Neural crest cell (in vitro differentiated cells): ENCODE data around the gene SUPT4H1. TPM values are rescaled to one million over a fixed set of nuclear protein-coding genes. Genes with fewer than 3 reads are reported as not detected.
"Not testable (repeated sequence)": the region's sequence is repeated elsewhere in the genome, so short reads cannot be mapped to it uniquely, and the experiment has no call there.

Experiments
- DNase-seq: peaks from one replicate; pipeline ENCODE4 v3.0.0; 2021; ENCODE audit warnings: low read depth, mixed read lengths, low spot score
- H3K27ac Mint-ChIP-seq: one replicate; pipeline ENCODE4 v1.8.0; 2021; ENCODE audit warnings: mild to moderate bottlenecking, mixed read lengths; ENCODE audit not compliant: unreplicated experiment
- H3K27me3 Mint-ChIP-seq: 2 replicates; pipeline ENCODE4 v1.8.0; 2021; ENCODE audit warnings: low read depth, mild to moderate bottlenecking, mixed read lengths
- H3K36me3 Mint-ChIP-seq: 2 replicates; pipeline ENCODE4 v1.8.0; 2021; ENCODE audit warnings: low read depth, mild to moderate bottlenecking, mixed read lengths
- H3K4me1 Mint-ChIP-seq: 2 replicates; pipeline ENCODE4 v1.8.0; 2021; ENCODE audit warnings: mixed read lengths
- H3K4me3 Mint-ChIP-seq: one replicate; pipeline ENCODE4 v1.8.0; 2021; ENCODE audit warnings: mild to moderate bottlenecking, mixed read lengths
- H3K9me3 Mint-ChIP-seq: 2 replicates; pipeline ENCODE4 v1.8.0; 2021; ENCODE audit warnings: mixed read lengths
- total RNA-seq: library from RNA; stranded (reverse); gene quantifications from 2 replicates; pipeline ENCODE4 v1.2.1, GENCODE V29; 2021
- TF ChIP-seq, protein P1 (sequence below): fragments of 200-600 bp; sonication (generic); conservative IDR thresholded peaks from 2 replicates; pipeline ENCODE4 v1.5.0; 2021; ENCODE audit warnings: antibody characterized with exemption, mild to moderate bottlenecking

SUPT4H1 gene
- total RNA-seq, 1 donor from 2014 or later: 83.8 TPM

- peaks cover 4% of the 10 kb centered on the region for H3K4me1 Mint-ChIP-seq
- no peaks in the 10 kb centered on the region for H3K9me3 Mint-ChIP-seq
- H3K27ac Mint-ChIP-seq: no peak overlapping the region
- H3K4me3 Mint-ChIP-seq: no peak overlapping the region
- TF ChIP-seq, protein P1, sequence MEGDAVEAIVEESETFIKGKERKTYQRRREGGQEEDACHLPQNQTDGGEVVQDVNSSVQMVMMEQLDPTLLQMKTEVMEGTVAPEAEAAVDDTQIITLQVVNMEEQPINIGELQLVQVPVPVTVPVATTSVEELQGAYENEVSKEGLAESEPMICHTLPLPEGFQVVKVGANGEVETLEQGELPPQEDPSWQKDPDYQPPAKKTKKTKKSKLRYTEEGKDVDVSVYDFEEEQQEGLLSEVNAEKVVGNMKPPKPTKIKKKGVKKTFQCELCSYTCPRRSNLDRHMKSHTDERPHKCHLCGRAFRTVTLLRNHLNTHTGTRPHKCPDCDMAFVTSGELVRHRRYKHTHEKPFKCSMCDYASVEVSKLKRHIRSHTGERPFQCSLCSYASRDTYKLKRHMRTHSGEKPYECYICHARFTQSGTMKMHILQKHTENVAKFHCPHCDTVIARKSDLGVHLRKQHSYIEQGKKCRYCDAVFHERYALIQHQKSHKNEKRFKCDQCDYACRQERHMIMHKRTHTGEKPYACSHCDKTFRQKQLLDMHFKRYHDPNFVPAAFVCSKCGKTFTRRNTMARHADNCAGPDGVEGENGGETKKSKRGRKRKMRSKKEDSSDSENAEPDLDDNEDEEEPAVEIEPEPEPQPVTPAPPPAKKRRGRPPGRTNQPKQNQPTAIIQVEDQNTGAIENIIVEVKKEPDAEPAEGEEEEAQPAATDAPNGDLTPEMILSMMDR: no peak
- peaks cover 17% of the 10 kb centered on the region for H3K36me3 Mint-ChIP-seq
- no peaks in the 10 kb centered on the region for H3K27me3 Mint-ChIP-seq
- no peak for DNase-seq
Observed at GRCh38 chr17:58344791-58345157, 7.2 kb downstream of the SUPT4H1 start.

DNA sequence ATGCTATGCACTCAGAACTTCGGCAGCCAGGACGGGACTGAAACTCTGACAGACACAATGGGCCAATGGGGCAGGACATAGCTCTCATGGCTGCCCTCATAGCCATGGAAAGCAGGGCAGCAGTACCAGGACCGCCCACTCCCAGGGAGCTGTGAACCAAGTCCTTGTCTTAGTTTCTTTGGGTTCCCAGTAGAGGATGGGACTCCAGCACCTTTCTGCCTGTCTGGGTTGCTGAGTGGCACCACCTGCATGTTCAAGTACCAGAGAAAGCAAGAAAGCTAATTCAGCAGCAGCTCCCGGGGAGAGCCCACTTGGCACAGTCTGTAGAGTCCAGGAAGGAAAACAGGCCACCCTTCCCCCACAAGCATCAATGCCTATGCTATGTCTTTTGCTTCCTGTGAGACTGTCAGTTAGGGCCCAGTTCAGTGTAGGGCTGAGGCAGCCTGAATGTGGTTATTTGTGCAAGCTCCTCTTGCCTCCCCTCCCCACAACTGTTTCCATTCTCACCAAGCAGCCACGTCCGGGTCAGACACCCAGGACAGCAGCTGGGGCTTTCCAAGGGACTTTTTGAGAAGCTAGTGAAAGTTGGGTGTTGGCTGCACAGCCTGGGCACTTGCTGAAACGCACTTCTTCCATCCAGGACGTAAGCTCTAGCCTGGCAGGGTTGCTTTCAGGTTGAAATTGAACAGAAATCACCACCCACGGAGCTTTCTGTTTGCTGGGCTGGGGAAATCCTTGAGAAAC lies 7.8 kb downstream of the SUPT4H1 start:
- no peak for DNase-seq
- no peaks in the 10 kb centered on the region for H3K27me3 Mint-ChIP-seq
- H3K4me1 Mint-ChIP-seq: no peaks in the 10 kb centered on the region
- no peak overlapping the region for H3K4me3 Mint-ChIP-seq
- H3K27ac Mint-ChIP-seq: no peak overlapping the region
- no peaks in the 10 kb centered on the region for H3K9me3 Mint-ChIP-seq
- TF ChIP-seq, protein P1: no peak
- H3K36me3 Mint-ChIP-seq: peaks cover 12% of the 10 kb centered on the region

GRCh38 chr17:58343131-58343530 lies 8.9 kb downstream of the SUPT4H1 start:
- no peak for DNase-seq
- H3K9me3 Mint-ChIP-seq: no peaks in the 10 kb centered on the region
- H3K27ac Mint-ChIP-seq: no peak overlapping the region
- no peak overlapping the region for H3K4me3 Mint-ChIP-seq
- H3K27me3 Mint-ChIP-seq: no peaks in the 10 kb centered on the region
- H3K4me1 Mint-ChIP-seq: peaks cover 9% of the 10 kb centered on the region
- TF ChIP-seq, protein P1: no peak
- H3K36me3 Mint-ChIP-seq: peaks cover 9% of the 10 kb centered on the region

- Mint-ChIP-seq H3K4me1 (peaks cover 12% of the 10 kb centered on the region), H3K9me3 (no peaks in the 10 kb centered on the region), H3K27me3 (no peaks in the 10 kb centered on the region), H3K4me3 (no peak overlapping the region), H3K36me3 (peaks cover 8% of the 10 kb centered on the region), H3K27ac (peak overlapping the region; percentile 4)
- TF ChIP-seq, protein P1: no peak
- DNase-seq: no peak
Observed at GRCh38 chr17:58341861-58342475, 10.0 kb downstream of the SUPT4H1 start.

DNA sequence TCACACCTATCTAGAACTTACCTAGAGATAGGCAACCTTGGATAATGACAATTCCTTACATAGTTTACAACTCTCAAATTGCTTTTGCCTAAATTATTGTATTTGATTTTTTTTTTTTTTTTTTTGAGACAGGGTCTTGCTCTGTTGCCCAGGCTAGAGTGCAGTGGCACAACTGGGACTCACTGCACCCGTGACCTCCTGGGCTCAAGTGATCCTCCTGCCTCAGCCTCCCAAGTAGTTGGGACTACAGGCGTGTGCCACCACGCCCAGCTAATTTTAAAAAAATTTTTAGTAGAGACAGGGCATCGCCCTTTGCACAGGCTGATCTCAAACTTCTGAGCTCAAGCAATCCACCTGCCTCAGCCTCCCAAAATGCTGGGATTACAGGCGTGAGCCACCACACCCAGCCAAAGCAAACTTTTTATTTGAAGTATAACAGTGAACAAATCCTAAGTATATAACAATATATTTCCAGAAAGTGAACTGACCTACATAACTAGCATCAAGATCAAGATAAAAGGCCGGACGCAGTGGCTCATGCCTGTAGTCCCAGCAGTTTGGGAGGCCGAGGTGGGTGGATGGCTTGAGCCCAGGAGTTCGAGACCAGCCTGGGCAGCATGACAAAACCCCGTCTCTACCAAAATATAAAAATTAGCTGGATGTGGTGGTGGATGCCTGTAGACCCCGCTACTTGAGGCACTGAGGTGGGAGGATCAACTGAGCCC lies 10.7 kb downstream of the SUPT4H1 start:
- peaks cover 12% of the 10 kb centered on the region for H3K4me1 Mint-ChIP-seq
- H3K27me3 Mint-ChIP-seq, H3K27ac Mint-ChIP-seq, H3K36me3 Mint-ChIP-seq, H3K4me3 Mint-ChIP-seq, H3K9me3 Mint-ChIP-seq, DNase-seq: not testable (repeated sequence)
